ENCODE measurements around the gene IGFBP1. TPM values are rescaled to one million over a fixed set of nuclear protein-coding genes. Genes with fewer than 3 reads are reported as not detected.
A peak's percentile ranks its signal among the peaks of the same experiment; 100 is the strongest.

The IGFBP1 gene
- total and polyA plus RNA-seq, 2 of the 13 experiments (the other 11 are each of a cell fraction or from before 2014, with no cell fraction given), result 5.4 to 885 TPM

DNA sequence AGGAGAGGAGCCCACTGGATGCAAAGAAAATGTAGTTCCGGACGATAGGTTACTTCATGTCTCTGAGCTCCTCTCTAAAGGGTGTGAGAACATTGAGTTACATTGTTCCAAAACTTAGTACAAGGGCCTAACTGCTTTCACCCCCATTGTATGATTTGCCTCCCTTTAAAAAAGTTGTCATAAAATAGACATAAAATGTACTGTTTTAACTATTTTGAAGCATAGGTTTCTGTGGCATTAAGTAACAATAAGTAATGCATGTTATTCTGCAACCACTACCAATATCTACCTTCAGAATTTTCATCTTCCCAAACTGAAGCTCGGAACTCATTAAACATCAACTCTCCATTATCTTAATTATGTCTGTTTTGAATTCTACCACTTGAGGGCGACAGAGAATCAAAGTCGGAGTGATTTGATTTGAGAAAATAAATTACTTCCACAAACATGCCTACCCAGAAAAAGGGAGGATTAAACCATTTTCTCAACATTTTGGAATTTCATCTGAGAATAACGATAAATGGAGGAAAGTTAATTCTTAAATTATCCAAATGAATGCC, 2.7 kb downstream of the IGFBP1 start (continued):
- TF ChIP-seq, protein P1, sequence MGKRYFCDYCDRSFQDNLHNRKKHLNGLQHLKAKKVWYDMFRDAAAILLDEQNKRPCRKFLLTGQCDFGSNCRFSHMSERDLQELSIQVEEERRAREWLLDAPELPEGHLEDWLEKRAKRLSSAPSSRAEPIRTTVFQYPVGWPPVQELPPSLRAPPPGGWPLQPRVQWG (CRISPR knock-in tag; IDR thresholded peaks at IDR 0.05; ENCODE audit: borderline replicate concordance, low read depth), result no peak
- TF ChIP-seq ZKSCAN8 (CRISPR knock-in tag; IDR thresholded peaks at IDR 0.05; ENCODE audit: borderline replicate concordance) (no peak), KDM4B (CRISPR knock-in tag; IDR thresholded peaks at IDR 0.05) (no peak), ZNF619 (CRISPR knock-in tag; IDR thresholded peaks at IDR 0.05) (no peak), FIP1L1 (IDR thresholded peaks at IDR 0.05; ENCODE audit: borderline replicate concordance, insufficient read depth, low read depth, low read length) (no peak), SP2 (CRISPR knock-in tag; IDR thresholded peaks at IDR 0.05) (no peak), ZNF546 (CRISPR knock-in tag; conservative IDR thresholded peaks at IDR 0.05) (no peak), ZFP1 (CRISPR knock-in tag; IDR thresholded peaks at IDR 0.05) (no peak), AGO1 (IDR thresholded peaks at IDR 0.05; ENCODE audit: low read depth, low read length, poor library complexity, severe bottlenecking) (no peak), ZNF570 (CRISPR knock-in tag; IDR thresholded peaks at IDR 0.05; ENCODE audit: borderline replicate concordance) (no peak), TOPORS (CRISPR knock-in tag; IDR thresholded peaks at IDR 0.05) (no peak), CREM (IDR thresholded peaks at IDR 0.05) (no peak), CREM (CRISPR knock-in tag; IDR thresholded peaks at IDR 0.05) (no peak), THAP11 (CRISPR knock-in tag; IDR thresholded peaks at IDR 0.05) (no peak), GATAD1 (CRISPR knock-in tag; IDR thresholded peaks at IDR 0.05) (no peak)
- TF ChIP-seq, protein P2, sequence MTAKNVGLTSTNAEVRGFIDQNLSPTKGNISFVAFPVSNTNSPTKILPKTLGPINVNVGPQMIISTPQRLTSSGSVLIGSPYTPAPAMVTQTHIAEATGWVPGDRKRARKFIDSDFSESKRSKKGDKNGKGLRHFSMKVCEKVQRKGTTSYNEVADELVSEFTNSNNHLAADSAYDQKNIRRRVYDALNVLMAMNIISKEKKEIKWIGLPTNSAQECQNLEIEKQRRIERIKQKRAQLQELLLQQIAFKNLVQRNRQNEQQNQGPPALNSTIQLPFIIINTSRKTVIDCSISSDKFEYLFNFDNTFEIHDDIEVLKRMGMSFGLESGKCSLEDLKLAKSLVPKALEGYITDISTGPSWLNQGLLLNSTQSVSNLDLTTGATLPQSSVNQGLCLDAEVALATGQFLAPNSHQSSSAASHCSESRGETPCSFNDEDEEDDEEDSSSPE (CRISPR knock-in tag; IDR thresholded peaks at IDR 0.05), result no peak; the same call in 1 of the 2 replicates
- TF ChIP-seq, protein P3, sequence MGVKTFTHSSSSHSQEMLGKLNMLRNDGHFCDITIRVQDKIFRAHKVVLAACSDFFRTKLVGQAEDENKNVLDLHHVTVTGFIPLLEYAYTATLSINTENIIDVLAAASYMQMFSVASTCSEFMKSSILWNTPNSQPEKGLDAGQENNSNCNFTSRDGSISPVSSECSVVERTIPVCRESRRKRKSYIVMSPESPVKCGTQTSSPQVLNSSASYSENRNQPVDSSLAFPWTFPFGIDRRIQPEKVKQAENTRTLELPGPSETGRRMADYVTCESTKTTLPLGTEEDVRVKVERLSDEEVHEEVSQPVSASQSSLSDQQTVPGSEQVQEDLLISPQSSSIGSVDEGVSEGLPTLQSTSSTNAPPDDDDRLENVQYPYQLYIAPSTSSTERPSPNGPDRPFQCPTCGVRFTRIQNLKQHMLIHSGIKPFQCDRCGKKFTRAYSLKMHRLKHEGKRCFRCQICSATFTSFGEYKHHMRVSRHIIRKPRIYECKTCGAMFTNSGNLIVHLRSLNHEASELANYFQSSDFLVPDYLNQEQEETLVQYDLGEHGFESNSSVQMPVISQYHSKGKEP (CRISPR knock-in tag; IDR thresholded peaks at IDR 0.05), result no peak
- TF ChIP-seq, protein P4, sequence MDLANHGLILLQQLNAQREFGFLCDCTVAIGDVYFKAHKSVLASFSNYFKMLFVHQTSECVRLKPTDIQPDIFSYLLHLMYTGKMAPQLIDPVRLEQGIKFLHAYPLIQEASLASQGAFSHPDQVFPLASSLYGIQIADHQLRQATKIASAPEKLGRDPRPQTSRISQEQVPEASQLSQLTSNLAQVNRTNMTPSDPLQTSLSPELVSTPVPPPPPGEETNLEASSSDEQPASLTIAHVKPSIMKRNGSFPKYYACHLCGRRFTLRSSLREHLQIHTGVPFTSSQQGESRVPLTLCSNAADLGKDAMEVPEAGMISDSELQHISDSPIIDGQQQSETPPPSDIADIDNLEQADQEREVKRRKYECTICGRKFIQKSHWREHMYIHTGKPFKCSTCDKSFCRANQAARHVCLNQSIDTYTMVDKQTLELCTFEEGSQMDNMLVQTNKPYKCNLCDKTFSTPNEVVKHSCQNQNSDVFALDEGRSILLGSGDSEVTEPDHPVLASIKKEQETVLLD (CRISPR knock-in tag; IDR thresholded peaks at IDR 0.05; ENCODE audit: low read depth), result no peak
- TF ChIP-seq, protein P5, sequence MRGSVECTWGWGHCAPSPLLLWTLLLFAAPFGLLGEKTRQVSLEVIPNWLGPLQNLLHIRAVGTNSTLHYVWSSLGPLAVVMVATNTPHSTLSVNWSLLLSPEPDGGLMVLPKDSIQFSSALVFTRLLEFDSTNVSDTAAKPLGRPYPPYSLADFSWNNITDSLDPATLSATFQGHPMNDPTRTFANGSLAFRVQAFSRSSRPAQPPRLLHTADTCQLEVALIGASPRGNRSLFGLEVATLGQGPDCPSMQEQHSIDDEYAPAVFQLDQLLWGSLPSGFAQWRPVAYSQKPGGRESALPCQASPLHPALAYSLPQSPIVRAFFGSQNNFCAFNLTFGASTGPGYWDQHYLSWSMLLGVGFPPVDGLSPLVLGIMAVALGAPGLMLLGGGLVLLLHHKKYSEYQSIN (CRISPR knock-in tag; IDR thresholded peaks at IDR 0.05; ENCODE audit: borderline replicate concordance), result peak; percentile 64; the same call in 1 of the 2 replicates
- TF ChIP-seq, protein P6, sequence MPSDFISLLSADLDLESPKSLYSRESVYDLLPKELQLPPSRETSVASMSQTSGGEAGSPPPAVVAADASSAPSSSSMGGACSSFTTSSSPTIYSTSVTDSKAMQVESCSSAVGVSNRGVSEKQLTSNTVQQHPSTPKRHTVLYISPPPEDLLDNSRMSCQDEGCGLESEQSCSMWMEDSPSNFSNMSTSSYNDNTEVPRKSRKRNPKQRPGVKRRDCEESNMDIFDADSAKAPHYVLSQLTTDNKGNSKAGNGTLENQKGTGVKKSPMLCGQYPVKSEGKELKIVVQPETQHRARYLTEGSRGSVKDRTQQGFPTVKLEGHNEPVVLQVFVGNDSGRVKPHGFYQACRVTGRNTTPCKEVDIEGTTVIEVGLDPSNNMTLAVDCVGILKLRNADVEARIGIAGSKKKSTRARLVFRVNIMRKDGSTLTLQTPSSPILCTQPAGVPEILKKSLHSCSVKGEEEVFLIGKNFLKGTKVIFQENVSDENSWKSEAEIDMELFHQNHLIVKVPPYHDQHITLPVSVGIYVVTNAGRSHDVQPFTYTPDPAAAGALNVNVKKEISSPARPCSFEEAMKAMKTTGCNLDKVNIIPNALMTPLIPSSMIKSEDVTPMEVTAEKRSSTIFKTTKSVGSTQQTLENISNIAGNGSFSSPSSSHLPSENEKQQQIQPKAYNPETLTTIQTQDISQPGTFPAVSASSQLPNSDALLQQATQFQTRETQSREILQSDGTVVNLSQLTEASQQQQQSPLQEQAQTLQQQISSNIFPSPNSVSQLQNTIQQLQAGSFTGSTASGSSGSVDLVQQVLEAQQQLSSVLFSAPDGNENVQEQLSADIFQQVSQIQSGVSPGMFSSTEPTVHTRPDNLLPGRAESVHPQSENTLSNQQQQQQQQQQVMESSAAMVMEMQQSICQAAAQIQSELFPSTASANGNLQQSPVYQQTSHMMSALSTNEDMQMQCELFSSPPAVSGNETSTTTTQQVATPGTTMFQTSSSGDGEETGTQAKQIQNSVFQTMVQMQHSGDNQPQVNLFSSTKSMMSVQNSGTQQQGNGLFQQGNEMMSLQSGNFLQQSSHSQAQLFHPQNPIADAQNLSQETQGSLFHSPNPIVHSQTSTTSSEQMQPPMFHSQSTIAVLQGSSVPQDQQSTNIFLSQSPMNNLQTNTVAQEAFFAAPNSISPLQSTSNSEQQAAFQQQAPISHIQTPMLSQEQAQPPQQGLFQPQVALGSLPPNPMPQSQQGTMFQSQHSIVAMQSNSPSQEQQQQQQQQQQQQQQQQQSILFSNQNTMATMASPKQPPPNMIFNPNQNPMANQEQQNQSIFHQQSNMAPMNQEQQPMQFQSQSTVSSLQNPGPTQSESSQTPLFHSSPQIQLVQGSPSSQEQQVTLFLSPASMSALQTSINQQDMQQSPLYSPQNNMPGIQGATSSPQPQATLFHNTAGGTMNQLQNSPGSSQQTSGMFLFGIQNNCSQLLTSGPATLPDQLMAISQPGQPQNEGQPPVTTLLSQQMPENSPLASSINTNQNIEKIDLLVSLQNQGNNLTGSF (CRISPR knock-in tag; IDR thresholded peaks at IDR 0.05), result no peak

Measured in HepG2 (cell line).